Testis (tissue), 3 donors: ENCODE results near the gene DHFR. TPM values are rescaled to one million over a fixed set of nuclear protein-coding genes. Genes with fewer than 3 reads are reported as not detected.

Experiments used
- DNase-seq: peaks from one replicate; pipeline ENCODE4 v3.0.0-alpha.2; 2019
- H3K27ac ChIP-seq, 2 donors: fragments of 200-600 bp; sonication (generic); one replicate each; pipeline ENCODE4 v1.5.1; 2019
- H3K27me3 ChIP-seq: fragments of 200-600 bp; sonication (generic); one replicate; pipeline ENCODE4 v1.5.1; 2019
- H3K36me3 ChIP-seq: fragments of 200-600 bp; sonication (generic); one replicate; pipeline ENCODE4 v1.5.1; 2017; ENCODE audit warnings: low read depth; ENCODE audit errors: missing control alignments
- H3K4me1 ChIP-seq: fragments of 200-600 bp; sonication (generic); one replicate; pipeline ENCODE4 v1.5.1; 2019
- H3K4me3 ChIP-seq, 2 donors: fragments of 200-600 bp; sonication (generic); one replicate each; pipeline ENCODE4 v1.5.1; 2017 to 2019
- H3K9me3 ChIP-seq: fragments of 200-600 bp; sonication (generic); one replicate; pipeline ENCODE4 v1.5.1; 2017
- POLR2A ChIP-seq: fragments of 450-650 bp; IDR thresholded peaks from one replicate; pipeline ENCODE4 v1.6.1; 2017; ENCODE audit warnings: antibody characterized with exemption, mild to moderate bottlenecking, moderate library complexity
- WGBS, 2 donors: methylation state at CpG; one replicate each; pipeline ENCODE4 v1.1.5; 2018; 5-methylcytosine and 5-hydroxymethylcytosine counted together
- intact Hi-C: fragments of 100-400 bp; cut with DNase I; formaldehyde crosslinking; loops from one replicate; pipeline ENCODE4 v1.15.1; 2023; ENCODE audit warnings: low total_unique reads
- polyA plus RNA-seq: library from polyadenylated mRNA; stranded (reverse); fragments of 350-450 nt; fragmentation: Illumina TruSeq; extraction: RNeasy Lipid Tissue Mini Kit (QIAGEN cat#74804); gene quantifications from one replicate; pipeline ENCODE4 v1.2.3, GENCODE V29; 2014; ENCODE audit warnings: low read depth, low replicate concordance; ENCODE audit not compliant: insufficient read depth
- total RNA-seq, 2 donors: library from RNA; depleted of rRNA; stranded (reverse); fragments of >200 nt; gene quantifications; one replicate each; pipeline ENCODE4 v1.2.3, GENCODE V29; 2016
- TF ChIP-seq, protein P1 (sequence below), 3 experiments: fragments of 450-650 bp in 2 of 3; fragments of 200-600 bp in 1 of 3; sonication (generic) in 1 of 3; IDR thresholded peaks; one replicate each; pipeline ENCODE4 v1.5.1; 2016 to 2019; ENCODE audit warnings: antibody characterized with exemption in 3 of 3, mild to moderate bottlenecking in 2 of 3, moderate library complexity in 1 of 3

The DHFR gene
- total and polyA plus RNA-seq, 3 donors from 2014 or later, result 16.8 to 35.2 (median 18.0) TPM

DNA sequence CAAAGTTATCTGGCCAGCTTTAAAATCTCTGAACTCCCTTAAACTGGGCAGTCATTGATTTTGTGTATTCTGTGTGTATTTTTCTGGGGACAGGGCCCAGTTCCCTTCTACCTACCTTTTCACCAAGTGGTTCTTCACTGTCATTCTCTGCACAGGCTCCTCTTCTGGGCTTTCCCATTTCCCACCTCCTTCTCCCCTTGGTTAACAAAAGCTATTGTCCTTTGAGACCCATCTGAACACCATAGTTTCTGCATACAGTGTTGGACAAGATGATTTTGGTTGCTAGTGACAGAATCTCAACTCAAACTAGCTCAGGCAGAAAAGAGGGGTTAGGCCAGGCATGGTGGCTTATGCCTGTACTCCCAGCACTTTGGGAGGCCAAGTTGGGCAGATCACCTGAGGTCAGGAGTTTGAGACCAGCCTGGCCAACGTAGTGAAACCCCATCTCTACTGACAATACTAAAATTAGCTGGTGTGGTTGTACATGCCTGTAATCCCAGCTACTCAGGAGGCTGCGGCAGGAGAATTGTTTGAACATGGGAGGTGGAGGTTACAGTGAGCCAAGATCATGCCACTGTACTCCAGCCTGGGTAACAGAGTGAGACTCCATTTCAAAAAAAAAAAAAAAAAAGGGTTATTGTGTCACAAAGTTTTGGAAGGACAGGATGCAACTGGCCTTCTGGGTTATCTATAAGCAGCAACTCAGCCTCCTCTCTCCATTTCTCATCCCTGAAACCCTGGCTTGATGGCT is 53.7 kb downstream of the DHFR start:
- no peak for DNase-seq
- 90 to 91% methylated on average over 2 of the region's 2 CpGs for WGBS, 2 donors

DNA sequence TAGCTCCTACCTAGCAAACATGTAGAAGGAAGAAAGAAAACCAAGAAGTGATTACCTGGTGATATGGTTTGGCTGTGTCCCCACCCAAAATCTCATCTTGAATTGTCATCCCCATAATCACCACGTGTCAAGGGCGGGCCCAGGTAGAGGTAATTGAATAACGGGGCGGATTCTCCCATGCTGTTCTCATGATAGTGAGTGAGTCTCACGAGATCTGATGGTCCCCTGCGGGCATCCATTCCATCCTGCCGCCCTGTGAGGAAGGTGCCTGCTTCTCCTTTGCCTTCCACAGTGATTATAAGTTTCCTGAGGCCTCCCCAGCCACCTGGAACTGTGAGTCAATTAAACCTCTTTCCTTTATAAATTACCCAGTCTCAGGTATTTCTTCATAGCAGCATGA is 57.3 kb downstream of the DHFR start:
- no peaks in the 10 kb centered on the region for H3K27me3 ChIP-seq
- no peaks in the 10 kb centered on the region for H3K4me1 ChIP-seq
- 68 to 76% methylated on average over 7 of the region's 7 CpGs for WGBS, 2 donors
- H3K36me3 ChIP-seq, result no peaks in the 10 kb centered on the region
- DNase-seq, result no peak
- no peak for TF ChIP-seq POLR2A
- TF ChIP-seq, protein P1, sequence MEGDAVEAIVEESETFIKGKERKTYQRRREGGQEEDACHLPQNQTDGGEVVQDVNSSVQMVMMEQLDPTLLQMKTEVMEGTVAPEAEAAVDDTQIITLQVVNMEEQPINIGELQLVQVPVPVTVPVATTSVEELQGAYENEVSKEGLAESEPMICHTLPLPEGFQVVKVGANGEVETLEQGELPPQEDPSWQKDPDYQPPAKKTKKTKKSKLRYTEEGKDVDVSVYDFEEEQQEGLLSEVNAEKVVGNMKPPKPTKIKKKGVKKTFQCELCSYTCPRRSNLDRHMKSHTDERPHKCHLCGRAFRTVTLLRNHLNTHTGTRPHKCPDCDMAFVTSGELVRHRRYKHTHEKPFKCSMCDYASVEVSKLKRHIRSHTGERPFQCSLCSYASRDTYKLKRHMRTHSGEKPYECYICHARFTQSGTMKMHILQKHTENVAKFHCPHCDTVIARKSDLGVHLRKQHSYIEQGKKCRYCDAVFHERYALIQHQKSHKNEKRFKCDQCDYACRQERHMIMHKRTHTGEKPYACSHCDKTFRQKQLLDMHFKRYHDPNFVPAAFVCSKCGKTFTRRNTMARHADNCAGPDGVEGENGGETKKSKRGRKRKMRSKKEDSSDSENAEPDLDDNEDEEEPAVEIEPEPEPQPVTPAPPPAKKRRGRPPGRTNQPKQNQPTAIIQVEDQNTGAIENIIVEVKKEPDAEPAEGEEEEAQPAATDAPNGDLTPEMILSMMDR (IDR thresholded peaks at IDR 0.05), result no peak
- intact Hi-C loops, result no loop called here
- no peak overlapping the region for H3K4me3 ChIP-seq
- H3K27ac ChIP-seq, result no peak overlapping the region
- H3K9me3 ChIP-seq, result no peaks in the 10 kb centered on the region

More for the DNA sequence above, 53.7 kb downstream of the DHFR start:
- Histone ChIP-seq H3K27me3 (no peaks in the 10 kb centered on the region), H3K4me1 (no peaks in the 10 kb centered on the region), H3K4me3 (no peak overlapping the region), H3K36me3 (no peaks in the 10 kb centered on the region), H3K27ac (no peak overlapping the region), H3K9me3 (no peaks in the 10 kb centered on the region)
- intact Hi-C loops, result no loop called here
- TF ChIP-seq, protein P1 (IDR thresholded peaks at IDR 0.05), result no peak
- no peak for TF ChIP-seq POLR2A

DNA sequence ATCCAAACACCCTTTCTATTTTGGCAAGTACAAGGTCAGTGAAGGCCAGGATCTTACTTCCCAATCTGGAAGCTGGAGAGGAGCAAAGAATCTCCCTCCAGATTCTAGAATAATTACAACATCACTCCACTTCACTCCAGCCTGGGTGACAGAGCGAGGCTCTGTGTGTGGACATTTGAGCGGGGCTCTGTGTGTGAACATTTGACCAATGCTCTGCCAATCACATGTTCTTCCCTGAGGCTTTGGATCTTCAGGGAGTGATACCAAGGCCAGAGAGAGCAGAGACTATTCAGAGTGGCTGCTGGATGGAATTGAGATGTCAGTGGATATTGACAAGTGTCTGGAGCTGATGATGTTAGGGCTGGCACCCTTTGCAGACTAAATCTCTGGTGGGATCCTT is 60.0 kb downstream of the DHFR start:
- H3K4me1 ChIP-seq, result no peaks in the 10 kb centered on the region
- H3K4me3 ChIP-seq, result no peak overlapping the region
- intact Hi-C loops, result no loop called here
- no peak for DNase-seq
- 97 to 100% methylated on average over 2 of the region's 2 CpGs for WGBS, 2 donors
- no peak for TF ChIP-seq POLR2A
- TF ChIP-seq, protein P1 (IDR thresholded peaks at IDR 0.05), result no peak
- H3K27ac ChIP-seq, result no peak overlapping the region
- H3K9me3 ChIP-seq, result no peaks in the 10 kb centered on the region
- no peaks in the 10 kb centered on the region for H3K36me3 ChIP-seq
- no peaks in the 10 kb centered on the region for H3K27me3 ChIP-seq

DNA sequence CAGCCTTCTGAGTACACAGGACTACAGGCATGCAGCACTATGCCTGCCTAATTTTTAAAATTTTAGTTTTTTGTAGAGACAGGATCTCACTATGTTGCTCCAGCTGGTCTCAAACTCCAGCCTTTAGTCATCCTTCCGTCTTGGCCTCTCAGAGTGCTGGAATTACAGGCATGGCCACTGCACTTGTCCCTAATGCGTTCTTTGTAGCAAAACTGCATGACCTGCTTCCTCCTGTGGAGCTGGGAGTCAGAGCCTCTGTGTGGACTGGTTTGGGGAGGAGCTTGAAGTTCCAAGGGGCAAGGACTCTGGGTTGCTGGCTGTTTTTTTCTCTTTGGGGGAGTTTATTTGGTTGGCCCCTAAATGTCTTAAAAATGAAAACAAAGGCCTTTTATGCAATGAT is 62.0 kb downstream of the DHFR start:
- 66 to 69% methylated on average over 2 of the region's 2 CpGs for WGBS, 2 donors
- Histone ChIP-seq H3K4me1 (no peaks in the 10 kb centered on the region), H3K27me3 (no peaks in the 10 kb centered on the region), H3K9me3 (no peaks in the 10 kb centered on the region), H3K27ac (no peak overlapping the region), H3K4me3 (no peak overlapping the region), H3K36me3 (no peaks in the 10 kb centered on the region)
- intact Hi-C loops, result no loop called here
- TF ChIP-seq, protein P1 (IDR thresholded peaks at IDR 0.05), result no peak
- TF ChIP-seq POLR2A, result no peak
- DNase-seq, result no peak

DNA sequence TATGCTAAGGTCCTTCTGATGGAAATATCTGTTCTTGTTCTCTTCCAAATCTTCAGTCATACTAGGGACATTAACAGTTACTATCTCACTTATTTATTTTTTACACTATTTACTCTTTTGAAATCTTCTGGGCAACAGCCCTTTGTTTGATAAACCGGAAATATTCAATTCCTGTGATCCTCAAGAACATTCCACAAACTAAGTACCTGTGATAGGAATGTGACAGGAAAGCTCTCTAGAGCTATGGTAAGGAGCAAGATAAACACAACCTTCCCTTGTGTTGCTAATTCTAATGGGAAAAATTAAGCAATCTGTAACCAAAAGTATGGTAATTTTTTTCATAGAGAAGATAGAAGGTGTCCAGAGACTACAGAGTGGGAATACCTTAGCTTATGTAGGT is 62.7 kb downstream of the DHFR start:
- WGBS, 2 donors, result 71 to 75% methylated on average over 1 of the region's 1 CpG
- no peak for DNase-seq
- intact Hi-C loops, result no loop called here
- H3K27me3 ChIP-seq, result no peaks in the 10 kb centered on the region
- no peaks in the 10 kb centered on the region for H3K36me3 ChIP-seq
- no peak for TF ChIP-seq POLR2A
- TF ChIP-seq, protein P1 (IDR thresholded peaks at IDR 0.05), result no peak
- H3K4me1 ChIP-seq, result no peaks in the 10 kb centered on the region
- H3K27ac ChIP-seq, result no peak overlapping the region
- no peak overlapping the region for H3K4me3 ChIP-seq
- H3K9me3 ChIP-seq, result no peaks in the 10 kb centered on the region
